Smooth muscle cell (in vitro differentiated cells): Measurements from ENCODE around the gene MAD1L1. TPM values are rescaled to one million over a fixed set of nuclear protein-coding genes. Genes with fewer than 3 reads are reported as not detected.

Experiments
- DNase-seq: peaks from one replicate; lab custom pipeline; 2025; ENCODE audit not compliant: unreplicated experiment; lab: John Stamatoyannopoulos, UW
- H2AFZ ChIP-seq: fragments of 200-600 bp; sonication (generic); 2 replicates; pipeline ENCODE4 v1.6.0; 2016; ENCODE audit warnings: antibody characterized with exemption, low read depth, mild to moderate bottlenecking
- H3F3A ChIP-seq: fragments of 200-600 bp; sonication (generic); 2 replicates; pipeline ENCODE4 v1.6.0; 2017; ENCODE audit warnings: antibody characterized with exemption, low read depth
- H3K27ac ChIP-seq: fragments of 200-600 bp; sonication (generic); 2 replicates; pipeline ENCODE4 v1.5.1; 2016; ENCODE audit warnings: low read depth, mild to moderate bottlenecking
- H3K27me3 ChIP-seq: fragments of 200-600 bp; sonication (generic); 2 replicates; pipeline ENCODE4 v1.6.1; 2016; ENCODE audit warnings: low read depth, mild to moderate bottlenecking
- H3K36me3 ChIP-seq: fragments of 200-600 bp; sonication (generic); 2 replicates; pipeline ENCODE4 v1.5.1; 2016; ENCODE audit warnings: low read depth
- H3K4me1 ChIP-seq: fragments of 200-600 bp; sonication (generic); 2 replicates; pipeline ENCODE4 v1.5.1; 2016; ENCODE audit warnings: low read depth
- H3K4me2 ChIP-seq: fragments of 200-600 bp; sonication (generic); 2 replicates; pipeline ENCODE4 v1.6.0; 2016; ENCODE audit warnings: mild to moderate bottlenecking
- H3K4me3 ChIP-seq: fragments of 200-600 bp; sonication (generic); 2 replicates; pipeline ENCODE4 v1.5.1; 2016; ENCODE audit warnings: mild to moderate bottlenecking
- H3K79me2 ChIP-seq: fragments of 200-600 bp; sonication (generic); 2 replicates; pipeline ENCODE4 v1.6.0; 2016; ENCODE audit warnings: low read depth, mild to moderate bottlenecking
- H3K9ac ChIP-seq: fragments of 200-600 bp; sonication (generic); 2 replicates; pipeline ENCODE4 v1.6.0; 2016; ENCODE audit warnings: low read depth
- H3K9me3 ChIP-seq: fragments of 200-600 bp; sonication (generic); replicated peaks from 2 replicates; pipeline ENCODE4 v1.5.1; 2016; ENCODE audit warnings: low read depth
- H4K20me1 ChIP-seq: fragments of 200-600 bp; sonication (generic); 2 replicates; pipeline ENCODE4 v1.6.0; 2016; ENCODE audit warnings: low read depth
- WGBS: methylation state at CpG from one replicate; pipeline ENCODE4 v1.1.7; 2016; ENCODE audit warnings: low lambda C conversion rate; 5-methylcytosine and 5-hydroxymethylcytosine counted together
- polyA plus RNA-seq: library from polyadenylated mRNA; unstranded; fragments of >200 nt; fragmentation: Nextera tagmentation; extraction: Ambion mirVana; gene quantifications from 2 replicates; pipeline ENCODE4 v1.2.1, GENCODE V29; 2016
- total RNA-seq: library from RNA; depleted of rRNA; stranded (reverse); fragments of >200 nt; gene quantifications from 2 replicates; pipeline ENCODE4 v1.2.3, GENCODE V29; 2014
- TF ChIP-seq, protein P1 (sequence below): fragments of 200-600 bp; sonication (generic); IDR thresholded peaks from 2 replicates; pipeline ENCODE4 v1.5.1; 2017; ENCODE audit warnings: borderline replicate concordance, mild to moderate bottlenecking, antibody characterized with exemption; ENCODE audit not compliant: insufficient read depth, poor library complexity, severe bottlenecking

MAD1L1 gene
- total and polyA plus RNA-seq, 2 experiments from 2014 or later = 33.4 to 60.7 TPM

DNA sequence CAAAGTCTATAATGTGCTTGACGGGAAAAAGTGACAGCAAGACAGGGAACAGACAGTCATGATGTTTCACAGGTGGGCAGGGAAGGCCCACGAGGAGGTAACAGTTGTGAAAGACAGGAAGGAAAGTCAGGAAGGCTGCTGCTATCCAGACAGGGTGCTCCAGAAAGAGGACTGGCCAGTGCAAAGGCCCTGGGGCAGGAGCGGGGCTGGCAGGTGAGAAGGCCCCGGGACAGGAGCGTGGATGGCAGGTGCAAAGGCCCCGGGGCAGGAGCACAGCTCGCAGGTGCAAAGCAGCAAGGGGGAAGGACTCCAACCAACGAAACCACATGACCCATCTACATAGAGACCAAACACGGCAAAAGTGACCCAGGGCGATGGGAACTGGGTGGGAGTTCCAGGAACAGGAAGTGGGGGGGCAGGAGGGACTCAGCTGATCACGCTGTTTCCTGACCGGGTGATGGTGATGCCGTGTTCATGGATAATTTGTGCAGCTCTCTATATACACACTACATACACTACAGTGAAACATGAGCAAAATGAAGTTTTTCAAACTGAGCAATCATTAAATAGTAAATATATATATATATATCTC, 138.2 kb downstream of the MAD1L1 start:
- no peaks in the 10 kb centered on the region for H3K27me3 ChIP-seq
- H3K27ac ChIP-seq = no peak overlapping the region
- peaks cover 7% of the 10 kb centered on the region for H4K20me1 ChIP-seq
- over 99% methylated on average over 13 of the region's 13 CpGs for WGBS
- H3K79me2 ChIP-seq = no peaks in the 10 kb centered on the region
- no peak overlapping the region for H3K4me3 ChIP-seq
- no peaks in the 10 kb centered on the region for H3F3A ChIP-seq
- TF ChIP-seq, protein P1, sequence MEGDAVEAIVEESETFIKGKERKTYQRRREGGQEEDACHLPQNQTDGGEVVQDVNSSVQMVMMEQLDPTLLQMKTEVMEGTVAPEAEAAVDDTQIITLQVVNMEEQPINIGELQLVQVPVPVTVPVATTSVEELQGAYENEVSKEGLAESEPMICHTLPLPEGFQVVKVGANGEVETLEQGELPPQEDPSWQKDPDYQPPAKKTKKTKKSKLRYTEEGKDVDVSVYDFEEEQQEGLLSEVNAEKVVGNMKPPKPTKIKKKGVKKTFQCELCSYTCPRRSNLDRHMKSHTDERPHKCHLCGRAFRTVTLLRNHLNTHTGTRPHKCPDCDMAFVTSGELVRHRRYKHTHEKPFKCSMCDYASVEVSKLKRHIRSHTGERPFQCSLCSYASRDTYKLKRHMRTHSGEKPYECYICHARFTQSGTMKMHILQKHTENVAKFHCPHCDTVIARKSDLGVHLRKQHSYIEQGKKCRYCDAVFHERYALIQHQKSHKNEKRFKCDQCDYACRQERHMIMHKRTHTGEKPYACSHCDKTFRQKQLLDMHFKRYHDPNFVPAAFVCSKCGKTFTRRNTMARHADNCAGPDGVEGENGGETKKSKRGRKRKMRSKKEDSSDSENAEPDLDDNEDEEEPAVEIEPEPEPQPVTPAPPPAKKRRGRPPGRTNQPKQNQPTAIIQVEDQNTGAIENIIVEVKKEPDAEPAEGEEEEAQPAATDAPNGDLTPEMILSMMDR = no peak
- H3K9ac ChIP-seq = no peak overlapping the region
- no peaks in the 10 kb centered on the region for H3K36me3 ChIP-seq
- no peak overlapping the region for H3K4me2 ChIP-seq
- no peaks in the 10 kb centered on the region for H3K9me3 ChIP-seq
- no peak for DNase-seq
- no peaks in the 10 kb centered on the region for H3K4me1 ChIP-seq
- H2AFZ ChIP-seq = no peak overlapping the region

DNA sequence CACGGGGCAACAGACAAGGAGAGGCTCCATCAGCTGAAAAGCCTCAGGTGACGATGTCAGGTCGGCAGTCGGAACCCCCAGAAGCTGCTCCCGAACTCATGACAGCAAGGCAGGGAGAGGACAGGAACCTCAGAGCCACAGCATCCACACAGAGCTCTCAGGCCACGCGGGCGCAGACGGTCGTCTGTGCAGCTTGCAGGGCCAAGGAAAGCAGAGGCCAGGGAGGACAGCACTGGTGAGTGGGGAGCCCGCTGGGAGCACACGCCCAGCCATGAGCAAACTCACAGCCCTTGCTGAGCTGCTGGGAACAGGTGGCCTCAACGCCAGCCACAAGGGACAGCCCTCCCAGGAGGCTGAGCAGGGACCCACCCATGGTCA, 138.9 kb downstream of the MAD1L1 start:
- no peaks in the 10 kb centered on the region for H3K27me3 ChIP-seq
- no peak overlapping the region for H3K9ac ChIP-seq
- H3K36me3 ChIP-seq = no peaks in the 10 kb centered on the region
- TF ChIP-seq, protein P1 = no peak
- 97% methylated on average over 13 of the region's 13 CpGs for WGBS
- no peaks in the 10 kb centered on the region for H3F3A ChIP-seq
- H3K4me1 ChIP-seq = no peaks in the 10 kb centered on the region
- H3K9me3 ChIP-seq = no peaks in the 10 kb centered on the region
- no peak overlapping the region for H3K4me2 ChIP-seq
- no peak overlapping the region for H3K27ac ChIP-seq
- no peak overlapping the region for H2AFZ ChIP-seq
- H4K20me1 ChIP-seq = peaks cover 6% of the 10 kb centered on the region
- H3K4me3 ChIP-seq = no peak overlapping the region
- no peaks in the 10 kb centered on the region for H3K79me2 ChIP-seq
- DNase-seq = no peak

DNA sequence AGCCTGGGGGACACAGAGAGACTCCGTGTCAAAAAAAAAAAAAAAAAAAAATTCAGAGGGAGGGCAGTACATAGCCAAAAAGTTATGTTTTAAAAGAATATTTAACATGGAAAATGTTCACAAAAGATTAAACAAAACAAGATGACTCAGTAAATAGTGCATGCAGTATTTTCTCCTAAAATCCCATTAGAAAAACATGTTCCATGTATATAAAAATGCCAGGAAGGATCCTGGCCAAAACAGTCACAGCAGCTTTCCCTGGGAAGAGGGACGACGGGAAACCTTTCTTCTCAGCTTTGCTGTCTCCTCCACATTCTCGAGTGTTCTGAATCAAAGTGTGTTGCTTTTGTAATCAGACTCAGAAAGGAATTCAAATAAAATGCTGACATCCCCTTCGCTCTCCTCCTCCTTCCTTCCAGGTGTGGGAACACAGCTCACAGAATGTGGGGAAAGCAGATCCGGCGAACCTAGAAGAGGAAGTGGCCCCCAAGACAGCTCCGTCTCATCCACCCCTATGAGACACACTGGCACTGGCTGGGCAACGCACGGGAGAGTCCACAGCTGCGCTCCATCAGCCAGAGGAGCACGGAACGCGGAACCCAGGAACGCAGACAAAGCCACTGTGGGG, 139.4 kb downstream of the MAD1L1 start:
- H3K27ac ChIP-seq = no peak overlapping the region

More for the DNA sequence above, 139.4 kb downstream of the MAD1L1 start:
- DNase-seq = no peak
- no peak overlapping the region for H3K4me2 ChIP-seq
- no peaks in the 10 kb centered on the region for H3K79me2 ChIP-seq
- no peaks in the 10 kb centered on the region for H3K9me3 ChIP-seq
- no peaks in the 10 kb centered on the region for H3F3A ChIP-seq
- WGBS = 94% methylated on average over 15 of the region's 15 CpGs
- H3K4me3 ChIP-seq = no peak overlapping the region
- H2AFZ ChIP-seq = no peak overlapping the region
- H3K9ac ChIP-seq = no peak overlapping the region
- no peaks in the 10 kb centered on the region for H3K4me1 ChIP-seq
- no peaks in the 10 kb centered on the region for H3K27me3 ChIP-seq
- peaks cover 1% of the 10 kb centered on the region for H4K20me1 ChIP-seq
- TF ChIP-seq, protein P1 = no peak
- H3K36me3 ChIP-seq = no peaks in the 10 kb centered on the region
